Breast epithelium (tissue), 4 donors: ENCODE data around the gene RIMBP2. TPM values are rescaled to one million over a fixed set of nuclear protein-coding genes. Genes with fewer than 3 reads are reported as not detected.
A peak's percentile ranks its signal among the peaks of the same experiment; 100 is the strongest.

Experiments
- DNase-seq, 2 donors: peaks; one replicate each; pipeline ENCODE4 v3.0.0-alpha.2; 2019; ENCODE audit warnings: low spot score in 2 of 2
- H3K27ac ChIP-seq, 2 donors: fragments of 200-600 bp; sonication (generic) in 1 of 2; one replicate each; pipeline ENCODE4 v1.5.1; 2016 to 2019; ENCODE audit warnings: mild to moderate bottlenecking in 1 of 2
- H3K27me3 ChIP-seq, 2 donors: fragments of 200-600 bp; sonication (generic) in 1 of 2; one replicate each; pipeline versions ENCODE4 v1.5.1 to v1.6.0; 2017 to 2019; ENCODE audit warnings: control low read depth in 1 of 2, mild to moderate bottlenecking in 1 of 2
- H3K36me3 ChIP-seq: fragments of 200-600 bp; one replicate; pipeline ENCODE4 v1.5.1; 2019
- H3K4me1 ChIP-seq, 2 donors: fragments of 200-600 bp; sonication (generic); one replicate each; pipeline ENCODE4 v1.5.1; 2016 to 2019; ENCODE audit warnings: control low read depth in 1 of 2
- H3K4me3 ChIP-seq, 3 donors: fragments of 200-600 bp; sonication (generic); 1 replicate in 2 of 3; 2 replicates in 1 of 3; pipeline ENCODE4 v1.5.1; 2016 to 2019; ENCODE audit warnings: mild to moderate bottlenecking in 3 of 3, moderate library complexity in 2 of 3
- H3K9me3 ChIP-seq, 2 donors: fragments of 200-600 bp; sonication (generic) in 1 of 2; one replicate each; pipeline ENCODE4 v1.5.1; 2016 to 2019; ENCODE audit warnings: control low read depth in 1 of 2
- POLR2A ChIP-seq: fragments of 450-650 bp; IDR thresholded peaks from one replicate; pipeline ENCODE4 v1.6.1; 2016; ENCODE audit warnings: antibody characterized with exemption, mild to moderate bottlenecking, moderate library complexity
- POLR2AphosphoS5 ChIP-seq, 3 donors: sonication (generic); formaldehyde crosslinking; IDR thresholded peaks; one replicate each; pipeline ENCODE4 v1.6.1; 2017; ENCODE audit warnings: antibody characterized with exemption in 3 of 3
- intact Hi-C: fragments of 100-400 bp; cut with DNase I; formaldehyde crosslinking; loops from one replicate; pipeline ENCODE4 v1.15.1; 2023; ENCODE audit warnings: low total_unique reads
- total RNA-seq, 3 donors: library from RNA; depleted of rRNA; stranded (reverse); fragments of >200 nt; gene quantifications; one replicate each; pipeline ENCODE4 v1.1.0, GENCODE V29; 2016
- TF ChIP-seq, protein P1 (sequence below), 3 donors: fragments of 450-650 bp; IDR thresholded peaks; one replicate each; pipeline ENCODE4 v1.5.1; 2016 to 2017; ENCODE audit warnings: antibody characterized with exemption in 3 of 3, mild to moderate bottlenecking in 3 of 3, moderate library complexity in 3 of 3

RIMBP2 gene
- total RNA-seq, 3 donors from 2014 or later: under 0.01 to 0.59 (median under 0.01) TPM

DNA sequence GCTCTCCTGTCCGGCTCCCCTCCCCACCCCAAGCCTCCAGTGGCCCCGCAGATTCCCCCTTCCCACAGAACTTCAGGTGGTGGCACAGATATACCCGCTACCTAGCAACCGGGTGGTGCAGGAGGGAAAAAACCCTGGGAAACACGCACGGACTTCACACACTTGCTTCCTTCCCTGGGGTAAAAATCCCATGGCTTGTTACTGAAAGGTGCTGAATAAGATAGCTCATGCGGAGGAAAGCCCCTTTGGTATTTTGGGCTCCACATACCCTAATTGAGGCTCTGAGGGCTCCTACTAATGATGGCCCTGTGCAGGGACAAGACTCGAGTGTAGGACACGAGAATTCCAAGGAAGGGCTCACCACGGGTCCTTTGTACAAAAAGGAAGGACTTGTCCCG is 869 bp upstream of the RIMBP2 start:
- Histone ChIP-seq H3K27ac (no peak overlapping the region), H3K36me3 (no peaks in the 10 kb centered on the region), H3K27me3 (peaks cover 0 to 30% of the 10 kb centered on the region in 2 donors), H3K4me1 (no peaks in the 10 kb centered on the region), H3K9me3 (peaks cover 5 to 21% of the 10 kb centered on the region in 2 donors), H3K4me3 (no peak overlapping the region)
- no peak for DNase-seq
- intact Hi-C loops: no loop called here
- TF ChIP-seq POLR2AphosphoS5 (IDR thresholded peaks at IDR 0.05): no peak
- no peak for TF ChIP-seq POLR2A
- TF ChIP-seq, protein P1, sequence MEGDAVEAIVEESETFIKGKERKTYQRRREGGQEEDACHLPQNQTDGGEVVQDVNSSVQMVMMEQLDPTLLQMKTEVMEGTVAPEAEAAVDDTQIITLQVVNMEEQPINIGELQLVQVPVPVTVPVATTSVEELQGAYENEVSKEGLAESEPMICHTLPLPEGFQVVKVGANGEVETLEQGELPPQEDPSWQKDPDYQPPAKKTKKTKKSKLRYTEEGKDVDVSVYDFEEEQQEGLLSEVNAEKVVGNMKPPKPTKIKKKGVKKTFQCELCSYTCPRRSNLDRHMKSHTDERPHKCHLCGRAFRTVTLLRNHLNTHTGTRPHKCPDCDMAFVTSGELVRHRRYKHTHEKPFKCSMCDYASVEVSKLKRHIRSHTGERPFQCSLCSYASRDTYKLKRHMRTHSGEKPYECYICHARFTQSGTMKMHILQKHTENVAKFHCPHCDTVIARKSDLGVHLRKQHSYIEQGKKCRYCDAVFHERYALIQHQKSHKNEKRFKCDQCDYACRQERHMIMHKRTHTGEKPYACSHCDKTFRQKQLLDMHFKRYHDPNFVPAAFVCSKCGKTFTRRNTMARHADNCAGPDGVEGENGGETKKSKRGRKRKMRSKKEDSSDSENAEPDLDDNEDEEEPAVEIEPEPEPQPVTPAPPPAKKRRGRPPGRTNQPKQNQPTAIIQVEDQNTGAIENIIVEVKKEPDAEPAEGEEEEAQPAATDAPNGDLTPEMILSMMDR (IDR thresholded peaks at IDR 0.05): no peak

DNA sequence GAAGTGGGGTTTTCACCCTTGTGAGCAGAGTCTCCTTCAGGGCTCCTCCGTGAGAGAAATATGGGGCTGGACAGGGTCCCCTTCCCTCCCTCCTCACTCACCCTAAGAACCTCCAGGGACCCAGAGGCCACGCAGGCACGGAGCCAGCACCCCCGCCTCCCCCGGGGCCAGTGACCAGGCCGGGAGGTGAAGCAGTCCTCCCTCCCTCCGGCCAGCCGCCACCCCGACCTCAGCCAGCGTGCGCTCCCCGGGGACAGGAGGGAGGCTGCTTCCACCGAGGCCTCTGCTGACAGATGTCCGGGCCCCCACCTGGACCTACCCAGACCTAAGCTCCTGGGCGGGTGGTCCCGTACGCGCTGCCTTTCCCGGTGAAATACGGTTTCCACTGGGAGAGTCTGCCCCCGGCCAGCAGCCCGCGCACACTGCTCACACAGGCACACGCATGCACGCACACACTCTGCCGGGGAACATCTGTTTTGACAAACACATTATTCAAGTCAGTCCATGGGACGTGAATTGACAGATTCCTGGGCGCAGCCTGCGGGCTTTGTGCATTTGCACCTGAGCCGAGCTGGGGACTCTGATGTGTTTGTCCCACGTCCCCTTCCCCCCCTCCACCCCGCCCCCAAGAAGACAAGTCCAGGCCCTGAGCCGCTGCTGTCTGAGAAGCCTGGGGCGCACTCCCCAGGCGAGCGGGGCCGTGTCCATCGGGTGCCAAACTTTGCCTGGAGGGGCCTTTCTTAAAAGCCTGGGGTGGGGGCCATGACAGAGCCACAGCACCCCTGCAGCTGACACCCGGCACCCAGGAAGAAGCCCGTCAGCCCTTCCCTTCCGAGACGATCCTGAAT is 725 bp downstream of the RIMBP2 start:
- Histone ChIP-seq H3K36me3 (no peaks in the 10 kb centered on the region), H3K4me3 (peak overlapping the region; percentile 45 to 66 (median 46)), H3K4me1 (no peaks in the 10 kb centered on the region), H3K9me3 (peaks cover 5 to 12% of the 10 kb centered on the region in 2 donors), H3K27ac (no peak overlapping the region), H3K27me3 (peaks cover 0 to 30% of the 10 kb centered on the region in 2 donors)
- intact Hi-C loops: no loop called here
- DNase-seq: no peak
- TF ChIP-seq, protein P1 (IDR thresholded peaks at IDR 0.05): no peak
- TF ChIP-seq POLR2AphosphoS5 (IDR thresholded peaks at IDR 0.05) (no peak), POLR2A (no peak)

DNA sequence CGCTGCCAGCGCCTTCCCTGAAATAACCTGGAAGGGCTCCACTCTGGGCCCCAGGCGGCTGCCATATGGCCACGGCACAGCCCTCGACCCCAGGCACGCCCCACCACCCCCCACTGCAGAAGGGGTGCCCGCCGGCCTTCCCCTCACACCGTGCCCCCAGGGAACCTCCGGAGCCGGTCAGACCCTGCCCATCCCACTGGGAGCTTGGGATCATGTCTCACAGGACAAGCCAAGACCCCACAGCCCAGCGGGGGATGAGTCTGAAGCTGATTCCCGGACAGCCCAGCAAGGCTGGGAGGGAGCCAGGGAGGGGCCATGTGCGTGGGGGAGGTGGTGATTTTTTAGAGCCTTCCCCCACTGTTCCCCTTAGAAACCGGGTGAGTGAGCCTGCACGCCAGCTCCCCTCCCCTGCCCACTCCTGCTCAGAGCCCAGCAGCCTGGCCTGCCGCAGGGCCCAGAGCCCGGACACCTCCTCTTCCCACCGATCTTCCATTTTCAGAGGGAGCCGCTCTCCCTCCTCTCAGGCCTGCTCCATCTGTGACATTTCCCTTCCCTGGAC is 1.4 kb downstream of the RIMBP2 start:
- intact Hi-C loops: no loop called here
- no peaks in the 10 kb centered on the region for H3K36me3 ChIP-seq
- peak overlapping the region; percentile 45 to 66 (median 46) for H3K4me3 ChIP-seq
- no peak for DNase-seq
- no peaks in the 10 kb centered on the region for H3K4me1 ChIP-seq
- H3K27me3 ChIP-seq: peaks cover 0 to 30% of the 10 kb centered on the region in 2 donors
- no peak for TF ChIP-seq POLR2AphosphoS5 (IDR thresholded peaks at IDR 0.05)
- TF ChIP-seq, protein P1 (IDR thresholded peaks at IDR 0.05): no peak
- no peak for TF ChIP-seq POLR2A
- H3K9me3 ChIP-seq: peaks cover 5 to 12% of the 10 kb centered on the region in 2 donors
- no peak overlapping the region for H3K27ac ChIP-seq

DNA sequence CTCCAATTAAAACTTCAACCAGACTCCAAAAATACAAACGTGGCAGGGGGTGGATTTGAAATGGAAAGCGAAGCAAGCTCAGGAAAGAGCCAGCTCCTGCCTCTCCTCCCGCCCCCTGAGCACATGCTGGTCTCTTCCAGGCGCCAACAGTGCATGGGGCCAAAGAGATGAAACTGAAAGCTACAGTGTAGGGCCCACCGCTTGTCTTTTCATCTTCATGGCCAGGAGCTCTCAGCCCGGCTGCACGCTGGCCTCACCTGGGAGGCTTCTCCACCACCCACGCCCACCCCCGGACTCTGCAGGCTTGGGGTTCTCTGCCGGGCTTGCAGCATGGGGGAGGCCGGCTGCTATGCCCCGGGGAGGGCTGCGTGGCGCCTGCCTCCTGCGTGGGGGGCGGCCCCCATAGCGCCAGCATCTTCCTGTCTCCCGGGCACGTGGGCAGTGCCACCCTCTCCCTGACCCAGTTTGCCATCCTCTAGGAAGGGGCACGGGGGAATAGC is 2.0 kb downstream of the RIMBP2 start:
- Histone ChIP-seq H3K9me3 (peaks cover 5 to 12% of the 10 kb centered on the region in 2 donors), H3K27ac (no peak overlapping the region), H3K4me1 (no peaks in the 10 kb centered on the region), H3K36me3 (no peaks in the 10 kb centered on the region), H3K4me3 (peak overlapping the region; percentile 45 to 66 (median 46)), H3K27me3 (peaks cover 0 to 30% of the 10 kb centered on the region in 2 donors)
- no peak for DNase-seq
- TF ChIP-seq POLR2AphosphoS5 (IDR thresholded peaks at IDR 0.05): no peak
- TF ChIP-seq, protein P1 (IDR thresholded peaks at IDR 0.05): no peak
- no peak for TF ChIP-seq POLR2A
- intact Hi-C loops: no loop called here

DNA sequence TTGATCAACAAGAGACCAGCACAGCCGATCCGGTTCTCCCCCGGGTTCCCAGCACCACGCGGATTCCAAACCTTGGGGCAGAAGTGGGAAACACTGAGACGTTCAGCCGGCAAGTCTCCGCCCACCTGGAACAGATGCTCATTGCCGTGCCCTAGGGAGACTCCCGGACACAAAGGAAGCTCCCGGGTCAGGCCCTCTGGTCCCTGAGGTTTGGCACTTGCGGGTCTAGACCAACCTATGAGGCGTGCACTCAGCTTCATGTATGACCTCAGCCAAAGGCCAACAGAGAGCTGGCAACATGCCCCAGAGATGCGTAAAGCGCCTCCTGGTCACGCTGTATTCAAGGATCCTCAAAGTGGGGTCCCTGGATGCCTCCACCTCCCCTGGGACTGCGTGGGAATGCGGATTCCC is 2.5 kb downstream of the RIMBP2 start:
- Histone ChIP-seq H3K4me3 (peak overlapping the region; percentile 45 to 66 (median 46)), H3K36me3 (no peaks in the 10 kb centered on the region), H3K9me3 (peaks cover 5 to 12% of the 10 kb centered on the region in 2 donors), H3K4me1 (no peaks in the 10 kb centered on the region), H3K27ac (no peak overlapping the region), H3K27me3 (peaks cover 0 to 30% of the 10 kb centered on the region in 2 donors)
- TF ChIP-seq POLR2AphosphoS5 (IDR thresholded peaks at IDR 0.05) (no peak), POLR2A (no peak)
- TF ChIP-seq, protein P1 (IDR thresholded peaks at IDR 0.05): no peak
- no peak for DNase-seq
- intact Hi-C loops: no loop called here
